PC-9 (cell line): Measurements from ENCODE around the gene STK24.

ENCODE experiments used
- EZH2 ChIP-seq: fragments of 200-600 bp; sonication (generic); IDR thresholded peaks from 2 replicates; pipeline ENCODE4 v1.8.0; 2017; ENCODE audit warnings: antibody characterized with exemption, low read depth
- TF ChIP-seq, protein P1 (sequence below): fragments of 200-600 bp; sonication (generic); conservative IDR thresholded peaks from 2 replicates; pipeline ENCODE4 v1.6.1; 2017; ENCODE audit warnings: mixed run types, antibody characterized with exemption, mild to moderate bottlenecking, moderate library complexity

DNA sequence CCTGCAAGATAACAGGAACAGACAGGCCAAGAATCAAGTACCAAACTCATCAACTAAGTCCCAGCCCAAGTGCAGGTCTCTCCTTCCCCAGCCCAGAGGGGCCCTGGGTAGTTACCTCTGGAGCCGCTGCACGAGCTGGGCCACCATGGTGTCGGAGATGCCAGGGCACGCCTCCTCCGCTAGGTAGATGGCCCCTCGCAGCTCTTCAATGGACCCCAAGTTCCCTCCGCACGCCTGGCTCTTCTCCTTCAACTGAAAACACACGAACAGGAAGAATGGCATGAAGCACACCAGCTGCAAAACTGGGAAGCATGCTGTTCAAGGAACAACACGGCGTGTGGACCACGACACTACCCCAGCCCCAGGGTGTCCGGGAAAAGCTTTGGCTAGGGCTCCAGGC lies 119.9 kb downstream of the STK24 start:
- TF ChIP-seq, protein P1, sequence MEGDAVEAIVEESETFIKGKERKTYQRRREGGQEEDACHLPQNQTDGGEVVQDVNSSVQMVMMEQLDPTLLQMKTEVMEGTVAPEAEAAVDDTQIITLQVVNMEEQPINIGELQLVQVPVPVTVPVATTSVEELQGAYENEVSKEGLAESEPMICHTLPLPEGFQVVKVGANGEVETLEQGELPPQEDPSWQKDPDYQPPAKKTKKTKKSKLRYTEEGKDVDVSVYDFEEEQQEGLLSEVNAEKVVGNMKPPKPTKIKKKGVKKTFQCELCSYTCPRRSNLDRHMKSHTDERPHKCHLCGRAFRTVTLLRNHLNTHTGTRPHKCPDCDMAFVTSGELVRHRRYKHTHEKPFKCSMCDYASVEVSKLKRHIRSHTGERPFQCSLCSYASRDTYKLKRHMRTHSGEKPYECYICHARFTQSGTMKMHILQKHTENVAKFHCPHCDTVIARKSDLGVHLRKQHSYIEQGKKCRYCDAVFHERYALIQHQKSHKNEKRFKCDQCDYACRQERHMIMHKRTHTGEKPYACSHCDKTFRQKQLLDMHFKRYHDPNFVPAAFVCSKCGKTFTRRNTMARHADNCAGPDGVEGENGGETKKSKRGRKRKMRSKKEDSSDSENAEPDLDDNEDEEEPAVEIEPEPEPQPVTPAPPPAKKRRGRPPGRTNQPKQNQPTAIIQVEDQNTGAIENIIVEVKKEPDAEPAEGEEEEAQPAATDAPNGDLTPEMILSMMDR, result no peak
- TF ChIP-seq EZH2, result no peak
